Left kidney (tissue), 8 donors: Measurements from ENCODE around the gene TAS2R7. TPM values are rescaled to one million over a fixed set of nuclear protein-coding genes. Genes with fewer than 3 reads are reported as not detected.
A peak's percentile ranks its signal among the peaks of the same experiment; 100 is the strongest.
"Not testable (repeated sequence)": the region's sequence is repeated elsewhere in the genome, so short reads cannot be mapped to it uniquely, and the experiment has no call there.

Experiments
- DNase-seq: peaks from one replicate; pipeline ENCODE4 v3.0.0-alpha.2; 2013
- long read RNA-seq, 8 donors: transcript quantifications; one replicate each; lab custom pipeline, GENCODE V29; 2026
- polyA plus RNA-seq: library from polyadenylated mRNA; unstranded; fragments of 120-200 nt; gene quantifications from one replicate; pipeline ENCODE4 v1.2.1, GENCODE V29; 2013; ENCODE audit not compliant: insufficient read length

Gene TAS2R7
- polyA plus RNA-seq: not detected
- long read RNA-seq, donor 1: 0 reads
- long read RNA-seq, donor 2: 0 reads
- long read RNA-seq, donor 3: 0 reads
- long read RNA-seq, donor 4: 0 reads
- long read RNA-seq, donor 5: 0 reads
- long read RNA-seq, donor 6: 0 reads
- long read RNA-seq, donor 7: 0 reads
- long read RNA-seq, donor 8: 0 reads

DNA sequence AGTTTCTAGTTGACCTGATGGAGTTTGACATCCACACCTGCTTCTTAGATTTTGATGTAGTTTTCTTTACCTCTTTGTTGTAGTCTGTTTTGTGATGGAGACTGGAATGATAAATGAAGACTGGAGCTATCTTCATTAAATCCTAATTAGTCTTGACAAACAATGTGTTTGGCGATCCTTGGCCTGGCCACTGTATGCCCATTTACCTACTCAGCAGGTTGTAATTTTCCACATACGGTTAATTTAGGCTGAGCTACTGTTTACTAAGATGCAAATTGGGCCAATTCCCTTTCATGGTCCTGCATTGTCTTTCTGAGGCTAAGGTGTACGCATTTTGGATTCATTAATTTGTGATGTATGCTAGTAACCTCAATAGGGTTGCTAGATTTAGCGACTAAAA, at the start of gene TAS2R7:
Gene TAS2R7, minus strand, starts transcription at position 41 of the 400 bp plus-strand sequence. CDS start 57 bp downstream, outside the sequence.
- no peak for DNase-seq

DNA sequence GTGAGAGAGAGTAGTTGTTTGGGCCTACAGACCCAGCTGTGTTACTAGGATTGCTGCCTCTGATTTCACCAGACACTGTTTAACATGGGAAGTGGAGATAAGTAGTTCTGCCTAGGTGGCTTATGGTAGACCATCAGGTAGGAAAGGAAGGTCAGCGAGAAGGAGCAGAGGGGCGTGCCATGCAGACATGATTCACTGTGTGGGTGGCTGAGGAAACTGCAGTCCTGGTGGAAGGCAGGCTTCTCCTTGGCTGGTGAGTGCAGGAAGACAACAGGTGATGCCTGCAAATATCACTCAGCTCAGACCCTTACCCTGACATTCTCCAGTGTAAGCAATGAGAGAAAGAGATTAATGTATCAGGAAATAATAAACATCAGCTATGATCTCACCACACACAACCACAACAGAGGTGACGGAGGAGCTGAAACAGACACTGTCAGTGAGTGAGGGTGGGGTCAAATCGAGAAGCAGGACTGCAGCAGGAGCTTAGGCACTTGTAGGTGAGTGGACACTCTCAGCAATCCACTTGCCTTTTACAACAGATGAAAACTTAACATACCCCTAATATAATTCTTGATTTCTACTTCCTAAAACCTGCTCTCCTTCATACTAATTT, 48.9 kb upstream of the TAS2R7 start:
- DNase-seq: no peak

GRCh38 chr12:10849425-10849878, 47.0 kb upstream of the TAS2R7 start, which contains the start of gene PRR4:
Gene PRR4, minus strand, starts transcription at chr12:10849475. Its CDS starts 38 bp downstream, at chr12:10849437.
- no peak for DNase-seq

- peak; percentile 7 for DNase-seq
Measured at GRCh38 chr12:10847744-10848143, 45.3 kb upstream of the TAS2R7 start.

DNA sequence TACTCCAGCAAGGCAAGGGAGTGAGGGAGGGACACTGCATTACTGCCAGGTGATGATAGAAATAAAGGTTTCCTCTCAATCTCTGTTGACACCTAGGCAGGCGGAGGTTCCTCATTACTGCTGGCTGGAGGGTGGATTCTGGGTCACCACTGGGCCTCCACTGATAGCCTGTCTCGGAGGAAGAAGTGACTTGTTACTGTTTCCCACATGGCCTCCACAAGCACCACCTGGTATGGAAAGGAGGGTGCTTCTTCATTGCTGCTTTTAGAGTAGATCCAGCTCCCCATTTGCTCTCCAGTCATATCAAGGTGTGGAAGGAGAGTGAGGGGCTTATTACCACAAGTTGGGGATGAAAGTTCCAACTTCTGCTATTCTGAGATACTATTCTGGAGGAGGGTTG, 40.4 kb upstream of the TAS2R7 start:
- DNase-seq: no peak

DNA sequence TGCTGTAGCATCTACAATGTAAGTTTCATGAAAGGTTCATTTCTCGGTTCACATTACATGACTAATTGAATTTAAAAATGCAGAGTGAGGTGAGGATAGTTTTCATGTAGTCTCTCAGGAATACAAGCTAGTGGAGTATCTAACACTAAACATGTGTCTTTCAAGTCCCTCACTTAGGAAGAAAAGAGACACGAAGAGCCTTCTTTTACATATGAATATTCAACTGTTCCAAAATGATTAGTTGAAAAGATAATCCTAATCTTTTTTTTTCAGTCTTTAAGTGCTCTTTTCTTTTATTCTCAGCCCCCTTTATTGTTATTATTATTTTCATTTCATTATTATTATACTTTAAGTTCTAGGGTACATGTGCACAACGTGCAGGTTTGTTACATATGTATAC, 36.0 kb upstream of the TAS2R7 start:
- no peak for DNase-seq

- no peak for DNase-seq
Measured at GRCh38 chr12:10829994-10830393, 27.6 kb upstream of the TAS2R7 start.

DNA sequence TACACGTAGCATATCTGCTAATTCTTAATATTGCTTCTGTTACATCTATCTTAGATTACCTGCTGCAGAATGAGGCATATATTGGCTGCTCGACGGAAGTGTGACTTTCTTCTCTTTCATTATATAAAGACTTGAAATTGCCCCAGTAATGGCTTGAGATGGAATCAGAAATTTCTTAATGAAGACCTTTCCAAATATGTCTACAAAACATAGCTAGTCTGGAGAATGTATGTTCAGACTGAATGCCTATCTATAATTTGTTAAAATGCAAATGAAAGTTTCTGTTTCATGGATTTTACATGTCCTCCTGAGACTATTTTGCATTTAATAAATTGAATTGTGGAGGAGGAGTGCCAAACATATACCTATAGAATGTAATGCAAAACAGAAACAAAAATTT, 23.8 kb upstream of the TAS2R7 start, which contains the start of gene TAS2R10:
Gene TAS2R10, minus strand, starts transcription at position 101 of the 400 bp plus-strand sequence. Its CDS starts 89 bp downstream, at position 12.
- DNase-seq: no peak

GRCh38 chr12:10824957-10825356, 22.5 kb upstream of the TAS2R7 start:
- no peak for DNase-seq

DNA sequence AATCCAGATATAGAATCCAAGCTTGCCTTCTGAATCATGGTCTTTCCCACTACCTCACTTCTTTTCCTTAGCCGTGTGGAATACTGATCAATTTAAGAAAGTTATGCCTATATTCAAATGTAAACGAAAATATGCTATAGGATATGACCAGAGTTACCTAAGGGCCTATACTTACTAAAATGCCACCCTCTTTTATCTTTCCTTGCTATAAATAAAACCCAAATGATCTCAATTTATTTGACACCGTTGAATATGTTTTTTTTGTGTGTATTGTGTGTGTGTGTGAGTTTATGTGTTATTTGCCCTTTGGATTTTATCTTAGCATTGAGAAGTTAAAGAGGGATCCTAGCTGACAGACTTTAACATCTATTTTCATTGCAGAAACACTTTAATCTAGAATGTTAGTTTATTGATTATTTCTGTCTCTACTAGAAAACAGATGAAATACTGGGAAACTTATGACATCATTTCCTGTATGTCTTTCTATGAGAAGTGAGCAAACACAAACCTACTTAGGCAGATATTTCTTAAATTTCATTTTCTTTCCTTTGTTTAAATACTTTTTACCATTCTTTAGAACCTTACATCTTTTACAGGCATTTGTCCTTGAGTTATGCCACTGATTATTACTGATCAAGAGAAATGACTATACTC, 9.6 kb upstream of the TAS2R7 start:
- no peak for DNase-seq

DNA sequence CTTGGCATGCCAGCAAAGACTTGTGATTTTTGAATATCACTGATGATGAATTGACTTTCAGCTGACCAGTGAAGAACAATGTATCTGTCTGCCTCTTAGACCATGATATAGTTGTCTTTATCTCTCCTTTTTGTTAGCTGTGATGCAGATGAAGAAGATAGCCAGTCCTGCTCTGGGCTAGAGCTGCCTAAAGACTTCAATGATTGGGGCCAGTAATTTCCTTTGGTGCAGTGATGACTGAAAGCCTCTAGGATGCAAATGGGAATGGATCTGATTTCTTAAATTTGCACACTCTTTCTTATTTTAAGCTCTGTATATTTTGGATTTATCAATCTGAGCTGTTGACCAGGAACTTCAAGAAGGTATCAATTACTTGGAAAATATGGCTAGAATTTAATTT, 7.6 kb upstream of the TAS2R7 start, which contains the start of gene TAS2R9:
Gene TAS2R9, minus strand, starts transcription at position 101 of the 400 bp plus-strand sequence. Its CDS starts 93 bp downstream, at position 8.
- DNase-seq: no peak

- DNase-seq: no peak
Measured at GRCh38 chr12:10807186-10807585, 4.8 kb upstream of the TAS2R7 start, which contains the start of gene TAS2R8. Gene TAS2R8, minus strand, starts transcription at chr12:10807286. Its CDS starts 306 bp downstream, at chr12:10806980.

DNA sequence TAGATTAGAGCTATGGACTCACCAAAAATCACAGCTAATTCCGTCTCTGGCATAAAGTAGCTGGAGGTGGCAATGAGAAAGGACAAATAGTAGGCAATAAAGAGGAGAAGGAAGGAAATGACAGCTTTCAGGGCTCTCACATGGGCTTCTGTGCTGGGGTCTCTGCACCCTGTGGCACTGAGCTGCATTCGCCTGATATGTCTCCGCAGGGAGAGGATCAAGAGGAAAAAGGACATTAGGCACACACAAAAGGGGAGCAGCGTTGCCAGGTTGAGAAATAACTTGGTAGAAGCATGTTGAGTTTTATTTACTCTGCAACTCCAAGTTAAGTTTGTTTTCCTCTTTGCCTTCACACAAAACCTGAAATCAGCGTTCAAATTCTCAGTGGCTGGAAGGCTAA, 686 bp downstream of the TAS2R7 start:
- no peak for DNase-seq

GRCh38 chr12:10794222-10794621, 8.2 kb downstream of the TAS2R7 start:
- DNase-seq: no peak

DNA sequence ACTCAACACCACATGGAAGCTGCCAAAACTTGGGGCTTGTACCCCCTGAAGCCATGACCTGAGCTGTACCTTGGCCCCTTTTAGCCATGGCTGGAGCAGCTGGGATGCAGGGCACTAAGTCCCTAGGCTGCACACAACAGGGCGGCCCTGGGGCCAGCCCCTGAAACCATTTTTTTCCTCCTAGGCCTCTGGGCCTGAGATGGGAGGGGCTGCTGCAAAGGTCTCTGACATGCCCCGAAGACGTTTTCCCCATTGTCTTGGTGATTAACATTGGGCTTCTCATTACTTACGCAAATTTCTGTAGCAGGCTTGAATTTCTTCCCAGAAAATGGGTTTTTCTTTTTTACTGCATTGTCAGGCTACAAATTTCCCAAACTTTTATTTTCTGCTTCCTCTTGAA, 10.7 kb downstream of the TAS2R7 start:
- DNase-seq: not testable (repeated sequence)

DNA sequence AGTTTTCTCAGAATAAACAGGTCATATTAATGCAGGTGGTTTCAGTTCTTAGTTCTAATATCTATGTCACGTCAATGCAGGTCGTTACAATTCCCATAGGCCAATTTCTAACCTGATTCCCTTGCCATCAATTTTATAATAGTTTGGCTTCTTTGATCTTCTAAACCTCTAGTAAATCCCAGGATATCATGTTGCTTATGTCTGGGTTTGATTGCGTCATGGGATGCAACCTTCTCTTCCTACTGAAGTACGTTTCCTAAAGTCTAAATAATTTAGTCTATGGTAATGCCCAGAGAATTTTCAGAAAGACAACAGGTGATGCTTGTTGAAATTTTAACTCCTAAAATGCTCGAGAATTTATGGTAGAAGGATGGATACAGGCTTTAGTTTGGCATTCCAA, 19.2 kb downstream of the TAS2R7 start:
- DNase-seq: no peak

DNA sequence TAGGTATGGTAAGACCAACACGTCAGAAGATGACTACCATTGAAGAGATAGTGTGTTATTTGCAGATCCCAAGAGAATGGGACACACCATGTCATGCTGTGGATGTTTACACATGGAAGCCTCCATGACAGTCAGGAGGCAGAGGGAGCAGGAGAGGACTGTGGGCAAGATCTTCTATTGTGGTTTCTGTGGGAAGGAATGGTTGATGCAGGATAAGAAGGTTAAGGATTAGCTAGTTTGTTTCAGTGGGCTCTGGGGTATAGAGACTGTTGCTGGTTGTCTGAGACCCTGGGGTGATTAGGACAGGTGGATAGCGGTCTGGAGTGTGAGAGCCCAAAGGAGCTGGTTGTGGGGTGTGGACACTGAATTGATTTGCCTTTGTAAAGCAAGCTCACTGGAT, 23.3 kb downstream of the TAS2R7 start:
- no peak for DNase-seq

DNA sequence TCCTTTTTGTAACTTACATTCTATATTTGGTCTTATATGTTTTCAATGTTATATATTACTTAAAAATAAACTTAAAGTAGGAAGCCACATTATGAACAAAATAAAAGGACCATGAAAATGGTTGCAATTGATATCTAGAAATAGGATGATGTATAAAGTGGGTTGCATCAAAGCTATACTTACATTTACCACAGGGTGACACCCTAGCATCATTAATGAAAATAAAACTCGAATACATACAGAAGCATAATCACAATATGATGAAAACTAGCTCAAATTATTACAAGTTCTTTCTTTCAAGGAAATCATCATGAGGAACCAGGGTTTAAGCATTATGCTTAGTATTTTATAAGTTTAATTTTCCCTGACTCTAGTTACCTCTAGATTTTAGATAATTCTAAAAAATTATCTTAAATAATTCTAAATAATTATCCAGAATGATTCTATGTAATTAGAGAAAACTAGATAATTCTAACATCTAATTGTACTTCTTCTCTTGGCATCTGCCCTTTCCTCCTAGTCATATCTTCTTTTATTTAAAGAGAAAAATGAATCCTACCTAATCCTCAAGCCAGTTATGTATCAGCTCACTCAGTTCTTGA, 31.2 kb downstream of the TAS2R7 start:
- DNase-seq: peak; percentile 10

DNA sequence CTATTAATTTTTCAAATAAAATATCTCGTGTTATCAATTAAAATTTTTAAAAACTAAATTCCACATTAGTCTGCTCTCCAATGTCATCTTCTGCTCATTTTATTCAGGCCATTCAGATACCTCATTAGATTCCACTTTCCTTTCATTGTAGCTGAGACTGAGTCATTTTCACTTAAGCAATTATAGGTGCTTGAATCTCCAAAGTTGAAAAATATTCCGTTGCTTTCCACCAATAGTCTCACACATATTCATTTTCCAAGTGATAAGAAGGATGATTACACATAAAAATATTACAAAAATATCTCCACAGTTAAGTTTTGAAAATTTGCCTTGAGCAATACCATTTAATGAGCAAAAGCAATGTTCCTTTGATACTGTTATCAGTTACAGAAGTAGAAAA, 42.8 kb downstream of the TAS2R7 start:
- no peak for DNase-seq

GRCh38 chr12:10756194-10756593, 46.2 kb downstream of the TAS2R7 start:
- no peak for DNase-seq

DNA sequence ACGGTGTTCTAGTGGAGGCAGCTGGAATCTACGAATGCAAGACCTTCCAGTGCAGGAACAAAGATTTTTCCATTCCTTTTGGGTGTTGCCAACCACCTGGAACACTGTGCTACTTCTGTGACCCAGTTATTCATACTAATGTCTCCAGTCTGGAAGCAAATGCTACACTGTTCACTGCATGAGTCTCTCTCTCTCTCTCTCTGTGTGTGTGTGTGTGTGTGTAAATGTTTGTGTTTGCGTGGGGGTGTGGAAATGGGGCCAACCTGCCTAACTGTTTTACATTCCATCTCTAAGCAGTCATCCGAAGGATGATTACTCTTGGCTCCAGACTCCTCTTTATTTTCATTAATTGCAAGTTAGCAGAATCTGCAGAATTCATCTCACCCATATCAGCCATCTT, 49.4 kb downstream of the TAS2R7 start:
- peak; percentile 7 for DNase-seq
